SH-SY5Y (cell line): ENCODE data around the gene ANAPC10.

ENCODE experiments used
- GATA2 ChIP-seq: IDR thresholded peaks from 2 replicates; pipeline ENCODE4 v1.6.1; 2011; ENCODE audit warnings: mild to moderate bottlenecking, low read depth, low read length
- GATA3 ChIP-seq: IDR thresholded peaks from 2 replicates; pipeline ENCODE4 v1.6.1; 2011; ENCODE audit warnings: low read depth, mild to moderate bottlenecking, low read length, moderate library complexity

DNA sequence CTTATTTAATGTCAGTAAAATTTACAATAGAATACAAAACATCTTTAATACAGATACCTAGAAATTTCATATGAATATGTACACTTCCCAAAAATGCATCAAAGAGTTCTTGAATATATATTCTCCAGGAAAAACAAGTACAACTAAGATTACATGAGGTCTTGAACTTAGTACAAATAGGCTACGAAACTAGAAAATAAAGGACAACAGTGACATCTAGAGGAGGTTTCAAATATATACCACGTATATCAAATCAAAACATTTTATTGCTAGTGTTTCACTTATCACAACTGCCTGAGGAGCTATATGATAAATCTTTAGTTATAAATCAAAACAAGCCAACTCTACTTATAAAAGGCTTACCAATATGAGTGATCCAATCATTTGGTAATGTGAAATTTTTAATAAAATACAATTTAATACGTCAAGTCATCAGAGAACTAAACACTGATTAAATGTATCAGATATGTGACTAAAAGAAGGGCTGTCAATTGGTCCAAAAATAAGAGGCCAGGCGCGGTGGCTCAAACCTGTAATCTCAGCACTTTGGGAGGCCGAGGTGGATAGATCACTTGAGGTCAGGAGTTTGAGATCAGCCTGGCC is 36.6 kb downstream of the ANAPC10 start:
- TF ChIP-seq GATA2 (no peak), GATA3 (no peak)
